Non-pigmented ciliary epithelial cell (primary cell): ENCODE data around the gene COL4A1.

ENCODE experiments used
- DNase-seq: peaks from one replicate; pipeline ENCODE4 v3.0.0-alpha.2; 2010; ENCODE audit warnings: low read depth

COL4A1 gene

DNA sequence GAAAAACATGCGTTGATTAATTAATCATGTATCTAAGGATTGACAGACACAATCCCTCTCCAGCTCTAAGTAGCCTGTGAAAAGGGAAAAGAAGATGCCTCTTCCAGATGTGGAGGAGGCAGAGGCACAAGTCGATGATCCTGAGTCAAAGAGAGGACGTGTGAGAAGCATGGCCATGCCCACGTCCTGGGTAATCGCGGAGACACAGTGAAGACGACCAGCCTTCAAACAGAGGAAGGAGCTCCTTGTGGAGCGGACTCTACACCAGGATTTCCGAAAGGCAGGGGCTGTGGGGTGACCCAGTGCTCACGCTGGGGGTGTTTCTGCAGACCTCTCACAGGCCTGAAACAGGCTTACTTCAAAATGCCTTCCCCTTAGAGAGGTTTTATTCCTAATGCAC is 70.5 kb downstream of the COL4A1 start:
- no peak for DNase-seq

DNA sequence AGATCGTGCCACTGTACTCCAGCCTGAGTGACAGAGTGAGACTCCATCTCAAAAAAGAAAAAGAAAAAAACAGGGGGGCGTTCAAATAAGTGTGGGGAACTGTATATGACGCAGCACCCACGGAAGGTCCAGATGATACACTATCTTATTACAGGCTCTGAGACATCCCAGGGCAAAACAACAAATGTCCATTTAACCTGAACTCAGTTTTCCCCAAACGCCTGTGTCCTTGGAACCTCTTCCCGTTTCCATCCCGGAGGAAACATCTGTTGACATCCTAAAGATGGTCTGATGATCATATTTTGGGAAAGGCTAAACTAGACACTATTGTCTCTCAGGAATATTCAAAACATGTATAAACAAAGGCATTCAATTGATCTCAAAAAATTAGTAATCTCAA is 72.4 kb downstream of the COL4A1 start:
- DNase-seq: no peak

DNA sequence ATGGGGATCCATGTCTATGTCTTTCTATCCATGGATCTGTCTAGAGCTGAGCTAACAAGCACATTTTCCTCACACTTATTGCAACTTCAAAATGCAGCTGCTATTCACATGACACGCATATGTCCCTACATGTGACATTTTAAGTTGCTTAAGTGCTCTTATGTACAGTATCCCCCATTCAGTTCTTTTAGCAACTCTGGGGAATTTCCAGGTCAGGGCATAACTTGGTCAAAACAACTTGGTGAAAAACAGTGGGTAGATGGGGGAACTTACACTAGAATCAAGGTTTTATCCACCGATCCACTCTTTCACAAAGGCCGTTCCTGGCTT is 73.0 kb downstream of the COL4A1 start:
- no peak for DNase-seq

DNA sequence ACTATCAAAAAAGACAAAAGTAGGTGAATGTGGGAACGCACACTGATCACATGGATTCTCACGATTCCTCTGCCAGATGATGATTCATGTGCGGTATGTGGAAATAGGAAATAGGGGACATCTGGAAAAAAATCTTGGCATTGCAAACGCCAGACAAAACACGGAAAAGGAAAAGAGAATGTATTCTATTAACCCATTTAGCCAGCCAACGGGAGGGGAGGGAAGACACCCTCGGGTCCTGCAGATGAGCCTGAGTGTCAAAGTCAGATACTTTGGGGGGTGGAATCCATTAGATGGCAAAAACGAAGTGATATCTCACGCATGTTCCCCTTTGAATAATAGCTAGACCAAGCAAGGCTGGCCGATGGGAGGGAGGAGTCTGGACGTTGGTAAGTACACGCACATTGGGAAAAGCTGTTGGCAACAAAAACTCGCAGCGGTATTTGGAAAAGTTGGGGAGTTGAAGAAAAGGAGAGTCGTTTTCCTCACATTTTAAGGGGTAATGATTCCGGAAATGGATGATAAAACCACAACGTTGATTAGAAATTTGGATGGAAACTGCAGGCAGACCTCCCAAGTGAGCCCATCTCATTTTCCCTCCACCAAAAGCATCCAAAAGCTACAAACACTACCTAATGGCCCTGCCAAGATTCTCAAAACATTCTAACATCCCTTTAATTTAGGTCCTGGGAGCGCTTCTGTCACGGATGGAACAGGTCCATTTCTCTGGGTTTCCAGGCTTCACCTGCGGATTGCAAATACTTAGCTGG is 73.6 kb downstream of the COL4A1 start:
- DNase-seq: peak; percentile 23

DNA sequence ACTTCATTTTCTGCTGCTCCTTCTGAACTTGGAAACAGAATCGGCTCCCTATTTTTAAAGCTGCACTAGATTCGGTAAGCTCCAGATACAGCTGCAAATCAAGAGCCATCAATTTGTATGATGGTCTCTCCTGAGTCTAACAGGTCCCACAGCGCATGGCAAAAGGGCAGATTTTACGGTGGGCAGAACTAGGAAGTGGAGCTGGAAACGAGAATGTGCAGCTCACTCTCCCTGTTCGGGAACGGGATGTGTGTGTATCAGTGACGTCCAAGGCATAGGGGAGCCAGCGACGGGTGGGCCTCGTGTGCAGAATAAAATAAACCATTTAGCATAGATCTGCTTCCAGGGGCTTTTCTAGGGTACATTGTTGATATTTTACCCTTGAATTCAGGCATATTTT is 74.2 kb downstream of the COL4A1 start:
- DNase-seq: no peak

DNA sequence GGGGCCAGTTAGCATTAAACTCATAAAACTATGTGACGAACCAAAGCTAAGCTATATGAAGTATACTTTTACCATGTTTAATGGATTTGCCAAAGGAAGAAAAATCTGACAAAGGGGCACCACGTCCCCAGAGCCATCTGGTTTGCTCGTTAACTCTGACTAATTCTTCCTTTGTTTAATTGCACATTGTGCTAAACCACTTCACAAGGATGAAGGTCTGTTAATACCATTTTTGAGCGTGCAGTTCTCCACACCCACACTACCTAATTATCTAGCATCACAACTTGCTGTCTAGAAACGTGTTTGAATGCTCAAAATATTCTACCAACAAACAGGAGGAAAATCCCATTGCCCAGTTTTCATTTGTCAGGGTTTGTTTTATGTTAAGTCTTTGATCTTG is 74.8 kb downstream of the COL4A1 start:
- DNase-seq: no peak

DNA sequence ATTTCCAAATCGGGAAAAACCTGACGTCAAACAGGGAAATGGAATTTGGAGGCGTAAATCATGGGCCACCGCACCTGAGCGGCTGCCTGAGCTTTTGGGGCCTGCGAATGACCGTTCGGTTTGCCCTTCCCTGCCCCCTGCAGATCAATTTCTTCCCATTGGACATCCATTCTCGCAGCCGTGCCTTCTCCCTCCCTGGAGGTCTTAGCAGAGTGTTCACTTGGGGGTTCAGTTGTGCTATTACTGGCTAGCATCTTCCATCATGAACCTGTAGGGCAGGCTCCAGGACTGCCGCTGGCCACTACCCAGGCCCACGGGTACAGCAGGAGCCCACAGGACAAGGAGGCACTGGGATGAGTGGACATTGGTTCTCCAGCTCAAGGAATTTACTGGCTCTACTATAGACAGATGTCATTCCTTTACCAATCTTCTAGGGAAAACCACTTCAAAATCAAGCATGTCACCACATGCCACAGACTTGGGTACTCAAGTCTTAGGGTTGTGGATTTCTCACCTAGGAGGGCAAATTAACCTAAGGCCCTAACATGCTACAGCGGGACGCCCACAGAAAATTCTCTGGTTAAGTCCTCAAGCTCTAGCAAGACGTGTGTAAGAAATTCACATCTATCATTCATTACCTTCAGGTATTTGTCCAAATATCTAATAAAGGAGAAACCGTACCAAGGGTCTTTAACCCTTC is 75.5 kb downstream of the COL4A1 start:
- no peak for DNase-seq

DNA sequence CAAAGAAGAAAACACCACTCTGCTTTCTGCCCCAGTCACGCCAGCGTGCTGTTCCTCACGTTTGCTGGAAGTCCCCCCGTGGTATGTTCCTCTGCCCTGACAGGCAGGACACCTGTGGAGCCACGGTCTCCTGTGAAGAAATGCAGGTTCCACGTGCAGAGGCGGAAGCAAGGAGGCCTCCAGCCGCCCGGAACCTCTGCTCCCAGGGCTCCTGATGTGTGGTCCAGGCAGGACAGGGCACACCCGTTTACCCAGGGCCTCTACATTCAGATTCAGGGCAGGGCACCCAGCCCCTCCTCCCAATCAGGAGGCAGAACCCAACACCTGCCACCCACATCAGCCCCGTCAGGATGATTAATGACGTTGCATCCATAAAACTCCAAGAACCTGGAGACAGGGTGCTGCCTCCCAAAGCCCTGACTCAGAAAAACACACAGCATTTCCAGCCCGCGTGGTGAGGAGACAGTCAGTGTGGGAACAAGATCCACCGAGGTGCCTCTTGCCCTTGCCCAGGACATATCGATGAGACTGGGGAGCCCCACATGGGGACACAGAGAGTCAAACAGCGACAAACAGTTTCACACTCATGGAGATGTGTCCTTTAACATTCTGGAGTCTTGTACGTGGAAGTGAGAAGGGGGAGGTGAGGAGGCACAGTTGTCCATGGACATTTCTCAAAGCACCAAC is 76.2 kb downstream of the COL4A1 start:
- no peak for DNase-seq

DNA sequence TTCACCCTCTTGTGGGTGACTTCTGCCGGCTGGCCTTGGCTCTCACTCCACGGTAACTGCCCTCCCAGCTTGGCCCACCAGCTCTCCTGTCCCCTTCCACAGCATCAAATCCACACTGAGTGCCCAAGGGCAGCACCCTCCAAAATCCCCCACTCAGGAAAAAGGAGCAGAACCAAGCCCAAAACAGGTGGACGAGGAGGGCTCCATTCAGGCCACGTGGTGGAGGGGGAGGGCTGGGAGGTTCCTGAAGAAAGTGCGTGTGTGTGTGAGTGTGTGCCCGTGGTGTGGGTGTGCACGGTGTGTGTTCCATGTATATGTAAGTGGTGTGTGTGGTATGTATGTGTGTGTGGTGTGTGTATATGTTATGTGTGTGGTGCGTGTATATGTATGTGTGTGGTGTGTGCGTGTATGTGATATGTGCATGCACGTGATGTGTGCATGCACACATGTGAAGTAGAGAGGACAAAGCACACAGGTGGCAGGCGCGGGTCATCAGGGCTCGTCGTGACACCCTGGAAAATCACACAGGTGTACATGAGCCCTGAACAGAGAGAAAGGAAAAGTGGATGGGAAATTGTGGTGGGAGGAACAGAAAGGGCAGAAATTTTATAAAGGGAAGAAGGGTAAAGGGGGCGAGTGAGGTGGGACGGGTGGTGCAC is 76.9 kb downstream of the COL4A1 start:
- no peak for DNase-seq

DNA sequence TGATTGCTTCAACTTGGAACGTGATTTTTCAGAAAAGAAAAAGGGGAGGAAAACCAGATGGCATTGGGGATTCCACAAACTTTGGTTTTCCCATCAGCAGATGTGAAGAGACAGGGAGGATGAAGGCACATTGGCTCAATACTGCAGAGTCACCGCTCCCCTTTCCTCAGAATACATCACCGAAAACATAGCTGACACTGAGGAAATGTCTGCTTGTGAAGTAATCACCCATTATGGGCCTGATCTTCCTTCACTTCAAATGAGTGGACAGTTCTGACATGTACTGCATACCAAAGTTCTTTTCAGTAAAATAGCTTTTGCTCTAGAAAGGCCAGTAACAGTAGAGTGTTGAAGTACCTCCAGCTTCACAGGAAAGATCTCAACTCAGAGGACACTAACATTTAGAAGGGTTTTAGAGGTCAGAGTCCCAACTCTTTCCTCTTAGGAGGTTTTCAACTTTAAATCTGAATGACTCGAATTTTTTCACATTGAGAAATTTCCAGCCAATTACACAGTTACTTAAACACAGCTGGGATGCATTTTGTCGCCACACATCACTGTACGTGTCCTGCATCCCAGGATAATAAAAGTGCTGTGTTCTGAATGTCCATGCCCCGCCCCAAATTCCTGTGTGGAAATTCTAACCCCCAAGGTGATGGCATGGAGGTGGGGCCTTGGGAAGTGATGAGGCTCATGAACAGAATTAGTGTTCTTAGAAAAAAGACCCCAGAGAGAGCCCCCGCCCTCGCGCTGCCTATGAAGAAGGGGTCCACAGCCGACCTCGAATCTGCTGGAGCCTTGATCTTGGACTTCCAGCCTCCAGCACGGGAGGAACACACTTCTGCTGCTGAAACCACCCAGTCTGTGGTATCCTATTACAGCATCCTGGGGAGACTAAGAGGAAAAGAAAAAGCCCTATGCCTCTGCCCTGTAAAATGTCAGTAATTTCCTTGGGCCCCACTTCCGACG is 77.7 kb downstream of the COL4A1 start:
- DNase-seq: no peak

DNA sequence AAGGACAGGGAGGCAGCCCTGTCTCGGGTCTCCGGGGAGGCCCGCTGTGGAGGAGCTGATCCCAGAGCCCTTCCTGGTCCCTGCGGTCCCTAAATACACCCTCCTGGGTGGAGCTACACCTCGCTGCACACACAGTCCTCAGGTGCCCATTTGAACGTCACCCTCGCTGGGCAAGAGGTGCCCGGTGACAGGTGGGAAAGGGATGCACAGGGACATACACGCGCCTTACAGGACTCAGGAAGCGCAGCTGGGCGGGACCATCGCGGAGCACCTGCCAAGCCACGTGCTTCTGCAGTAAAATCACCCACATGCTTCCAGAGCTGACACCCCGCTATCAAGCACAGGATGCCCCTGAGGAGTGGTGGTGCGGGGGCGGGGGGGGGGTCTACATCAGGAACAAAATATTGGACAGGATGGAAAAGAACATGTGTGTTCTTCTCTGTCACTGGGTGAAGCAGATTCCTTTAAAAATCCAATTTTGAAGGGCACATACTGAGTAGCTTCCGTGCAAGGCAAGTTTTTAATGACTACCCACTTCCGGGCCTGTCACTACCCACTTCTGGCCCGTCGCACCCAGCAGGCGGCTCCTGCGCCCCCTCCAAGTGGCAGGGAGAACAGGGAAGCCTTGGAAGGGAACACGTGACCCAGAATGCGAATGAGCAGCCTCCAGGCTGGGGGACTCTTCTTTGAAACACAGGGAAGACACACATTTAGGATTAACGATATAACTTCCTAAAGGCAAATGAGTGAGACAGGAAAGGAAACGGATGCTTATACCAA is 78.9 kb downstream of the COL4A1 start:
- no peak for DNase-seq

DNA sequence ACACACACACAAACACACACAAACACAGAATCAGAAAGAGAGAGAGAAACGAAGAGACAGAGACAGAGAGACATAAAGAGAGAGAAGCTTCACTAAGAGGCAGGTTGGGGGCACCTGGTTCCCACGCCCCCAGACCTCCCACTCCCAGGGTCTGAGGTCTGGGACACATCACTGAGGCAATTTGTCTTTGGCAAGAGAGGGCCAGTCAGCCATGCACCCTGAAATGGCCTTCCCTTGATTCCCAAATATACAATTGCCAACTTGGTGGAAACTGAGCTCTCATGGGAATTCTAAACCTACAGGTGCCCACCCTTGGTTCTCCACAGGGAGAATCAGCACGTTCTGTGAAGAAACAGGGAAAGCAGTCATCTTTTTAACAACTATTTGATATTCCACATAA is 79.5 kb downstream of the COL4A1 start:
- no peak for DNase-seq

DNA sequence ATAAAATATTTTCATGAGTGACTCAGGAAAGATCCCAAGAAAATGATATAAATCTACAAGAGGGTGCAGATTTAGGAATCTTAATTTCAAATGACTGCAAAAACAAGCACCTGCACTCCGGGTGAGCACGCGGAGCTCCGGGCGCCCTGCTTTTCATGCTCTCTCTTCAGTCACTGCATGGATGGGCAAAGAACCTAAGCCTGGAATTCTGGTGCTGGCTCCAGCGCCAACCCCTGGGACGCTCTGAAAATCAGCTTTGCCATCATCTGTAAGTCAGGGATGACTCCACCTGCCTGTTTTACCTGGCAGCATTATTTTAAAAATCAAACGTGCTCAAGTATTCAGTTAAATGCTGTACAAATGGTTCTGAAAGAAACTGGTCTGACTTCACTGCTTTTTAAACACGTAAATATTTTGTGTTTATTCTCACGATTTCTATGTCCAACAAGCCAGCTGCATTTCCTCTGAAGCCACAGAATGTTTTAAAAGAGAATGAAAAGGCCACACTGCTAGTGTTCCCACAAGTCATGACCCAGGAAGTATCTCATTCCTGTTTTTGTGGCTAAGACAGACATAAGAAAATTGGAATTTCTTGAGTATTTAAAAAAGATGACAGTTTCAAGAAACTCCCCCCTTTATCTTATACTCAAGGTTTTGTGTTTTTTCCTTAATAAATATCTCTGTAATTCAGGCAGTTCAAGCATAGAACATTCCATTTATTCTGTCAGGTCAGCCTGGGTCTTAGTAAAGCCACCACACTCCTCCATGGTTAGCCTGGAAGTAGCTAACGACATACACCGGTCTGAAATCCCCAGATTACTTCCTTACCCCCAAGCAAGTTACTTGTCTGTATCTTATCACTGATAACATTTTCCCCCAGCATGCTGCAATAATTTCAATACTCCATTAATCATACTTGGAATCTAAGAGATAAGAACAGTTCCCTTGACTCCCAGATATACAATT is 81.1 kb downstream of the COL4A1 start:
- DNase-seq: peak; percentile 15

DNA sequence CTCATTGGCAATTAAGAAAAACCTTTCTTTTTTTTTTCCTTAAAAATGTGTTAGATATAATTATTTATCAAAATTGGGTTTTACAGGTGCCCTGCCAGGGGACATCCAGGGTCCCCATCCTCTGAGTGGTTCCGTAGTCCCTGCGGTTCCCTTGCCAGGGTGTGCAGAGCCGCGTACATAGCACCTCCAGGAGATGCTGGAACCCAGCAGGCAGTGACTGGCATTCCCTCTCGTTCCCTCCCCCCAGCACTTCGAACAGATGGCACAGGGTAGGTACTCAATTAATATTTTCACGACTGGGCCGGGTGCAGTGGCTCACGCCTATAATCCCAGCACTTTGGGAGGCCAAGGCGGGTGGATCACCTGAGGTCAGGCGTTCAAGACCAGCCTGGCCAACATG is 82.0 kb downstream of the COL4A1 start:
- no peak for DNase-seq

DNA sequence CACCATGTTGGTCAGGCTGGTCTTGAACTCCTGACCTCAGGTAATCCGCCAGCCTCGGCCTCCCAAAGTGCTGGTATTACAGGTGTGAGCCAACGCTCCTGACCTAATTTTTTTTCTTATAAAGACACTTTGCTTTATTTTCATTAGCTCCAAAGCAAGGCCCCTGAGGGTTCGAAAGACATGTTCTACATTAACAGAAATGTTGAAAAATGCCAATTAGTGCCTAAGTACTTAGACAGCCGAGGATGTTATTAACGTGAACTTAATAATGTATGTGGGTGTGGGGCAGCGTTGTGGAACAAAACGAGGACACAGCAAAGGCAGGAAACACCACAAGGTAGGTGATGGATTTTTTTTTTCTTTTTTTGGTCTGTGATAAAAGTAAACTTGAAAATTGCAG is 82.4 kb downstream of the COL4A1 start:
- no peak for DNase-seq

DNA sequence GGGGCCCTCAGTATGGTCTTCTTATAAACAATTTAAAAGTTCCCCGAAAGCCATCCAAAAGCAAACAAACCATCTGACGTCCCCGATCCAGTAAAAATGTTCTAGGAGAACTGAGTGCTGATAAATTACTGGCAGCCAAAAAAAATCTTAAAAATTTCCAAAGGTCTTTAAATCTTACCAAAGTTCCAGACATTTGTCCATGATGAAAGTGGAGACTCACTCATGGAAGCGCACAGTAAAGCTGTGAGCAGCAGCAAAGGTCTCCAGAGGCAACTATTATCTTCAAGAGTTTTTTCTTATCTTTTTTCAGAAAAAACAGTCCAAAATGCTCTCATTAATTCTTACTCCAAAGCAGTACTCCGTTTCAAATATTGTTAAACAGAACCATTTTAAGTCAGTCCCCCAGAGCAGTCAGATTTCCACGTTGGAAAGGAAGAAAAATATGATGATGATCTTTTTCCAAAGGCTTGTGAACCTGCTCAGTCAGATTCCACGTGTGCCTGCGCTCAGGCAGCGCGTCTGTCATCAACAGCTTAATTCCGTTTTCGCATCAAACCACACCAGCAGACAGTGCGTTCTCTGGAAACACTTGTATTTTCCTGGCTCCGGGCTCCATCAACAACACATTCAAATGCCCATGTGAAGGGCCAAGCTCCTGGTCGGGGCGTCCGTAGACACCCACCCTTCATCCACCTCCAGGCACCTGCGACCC is 85.4 kb downstream of the COL4A1 start:
- DNase-seq: no peak

DNA sequence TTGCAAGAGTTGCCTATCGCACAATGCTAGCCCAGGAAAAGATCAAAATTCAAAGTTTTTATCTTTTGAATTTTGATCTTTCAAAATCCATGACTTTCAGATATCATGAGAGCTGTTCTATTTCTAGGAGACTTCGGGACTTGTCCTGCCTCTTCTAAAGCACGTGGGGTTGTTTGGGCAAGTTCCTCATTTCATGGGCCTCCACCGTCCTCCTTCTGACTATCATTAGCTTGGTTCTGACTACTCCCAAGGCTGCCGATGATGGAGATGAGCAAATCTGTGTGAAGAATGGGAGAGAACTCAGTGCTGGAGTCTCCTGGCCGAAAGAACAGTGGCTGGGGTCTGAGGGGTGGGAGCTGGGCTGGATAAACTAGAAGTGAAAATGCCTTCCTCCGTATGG is 86.5 kb downstream of the COL4A1 start:
- DNase-seq: no peak

DNA sequence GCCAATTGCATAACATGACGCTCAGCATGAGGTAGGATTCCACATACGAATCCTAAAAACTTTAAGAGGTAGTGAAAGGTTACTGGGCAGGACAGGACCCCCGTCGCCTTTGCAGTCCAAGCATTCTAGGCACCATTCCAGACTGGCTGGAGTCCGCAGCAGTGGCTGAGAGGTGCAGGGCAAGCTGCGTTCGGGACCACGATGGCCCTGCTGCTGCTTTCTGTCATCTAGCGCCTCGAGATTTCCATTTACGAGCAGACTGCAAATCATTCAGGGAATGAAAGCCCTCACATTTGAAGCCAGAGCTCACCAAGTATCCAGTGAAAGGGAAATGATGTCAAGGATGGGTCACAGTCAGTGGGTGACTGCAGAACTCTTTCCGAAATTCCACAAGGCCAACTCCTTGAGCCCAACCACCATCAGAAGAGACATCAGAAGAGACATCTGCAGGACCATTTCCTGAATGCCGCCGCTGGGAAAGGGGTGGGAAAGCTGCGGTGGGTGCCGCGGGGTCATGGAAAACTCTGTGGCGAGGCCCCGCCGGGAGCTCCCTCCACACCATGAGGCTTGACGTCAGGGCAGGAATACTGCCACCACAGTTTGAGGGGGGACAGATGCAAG is 88.3 kb downstream of the COL4A1 start:
- DNase-seq: no peak

DNA sequence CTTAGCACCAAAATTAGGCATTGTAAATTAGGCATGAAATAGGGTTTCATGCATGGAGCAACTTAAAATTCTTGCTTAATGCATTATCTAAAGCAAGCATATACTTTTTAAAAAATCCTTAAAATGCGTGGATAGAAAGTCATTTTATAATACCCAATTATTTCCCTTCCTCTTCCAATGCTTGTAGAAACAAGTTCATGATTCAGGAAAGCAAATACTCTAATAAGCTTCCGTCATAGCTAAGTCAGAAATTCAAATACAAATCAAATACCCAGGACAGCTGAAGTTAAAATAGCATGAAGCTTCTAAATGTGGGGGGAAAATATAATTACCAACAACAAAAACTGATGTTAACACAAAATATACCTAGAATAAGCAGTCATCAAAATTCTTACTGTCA is 89.1 kb downstream of the COL4A1 start:
- no peak for DNase-seq
